Lower leg skin (tissue), 3 donors: ENCODE results near the gene RCBTB2.

Experiments
- CTCF ChIP-seq, 3 donors: fragments of 450-650 bp; IDR thresholded peaks; one replicate each; pipeline ENCODE4 v1.5.1; 2016; ENCODE audit warnings: antibody characterized with exemption in 3 of 3, mild to moderate bottlenecking in 3 of 3, moderate library complexity in 2 of 3
- POLR2A ChIP-seq, 2 donors: fragments of 450-650 bp; IDR thresholded peaks; one replicate each; pipeline ENCODE4 v1.6.1; 2016 to 2017; ENCODE audit warnings: antibody characterized with exemption in 2 of 2, mild to moderate bottlenecking in 1 of 2, moderate library complexity in 1 of 2

GRCh38 chr13:48526286-48526685, 6.6 kb downstream of the RCBTB2 start:
- TF ChIP-seq CTCF (IDR thresholded peaks at IDR 0.05), result no peak
- no peak for TF ChIP-seq POLR2A (IDR thresholded peaks at IDR 0.05)
